RWPE1 (cell line): ENCODE results near the gene TMPRSS9.
A peak's percentile ranks its signal among the peaks of the same experiment; 100 is the strongest.

ENCODE experiments used
- CTCF ChIA-PET: fragments of 350-600 bp; sonication (Branson Sonifier 250); formaldehyde crosslinking; extraction: SDS; loops from one replicate; lab custom pipeline; 2021; lab: Yijun Ruan, JAX
- POLR2A ChIA-PET: fragments of 400-600 bp; formaldehyde crosslinking; extraction: SDS; loops from one replicate; lab custom pipeline; 2020; ENCODE audit warnings: antibody characterized with exemption; ENCODE audit not compliant: low non-redundant PET; lab: Yijun Ruan, JAX
- DNase-seq: peaks from one replicate; pipeline ENCODE4 v3.0.0; 2012; ENCODE audit warnings: low spot score
- H3K27ac ChIP-seq: fragments of 450-650 bp; 2 replicates; pipeline ENCODE4 v1.5.1; 2017
- TF ChIP-seq, protein P1 (sequence below): fragments of 450-650 bp; conservative IDR thresholded peaks from 2 replicates; pipeline ENCODE4 v1.5.1; 2017; ENCODE audit warnings: low read depth, mild to moderate bottlenecking

The TMPRSS9 gene

DNA sequence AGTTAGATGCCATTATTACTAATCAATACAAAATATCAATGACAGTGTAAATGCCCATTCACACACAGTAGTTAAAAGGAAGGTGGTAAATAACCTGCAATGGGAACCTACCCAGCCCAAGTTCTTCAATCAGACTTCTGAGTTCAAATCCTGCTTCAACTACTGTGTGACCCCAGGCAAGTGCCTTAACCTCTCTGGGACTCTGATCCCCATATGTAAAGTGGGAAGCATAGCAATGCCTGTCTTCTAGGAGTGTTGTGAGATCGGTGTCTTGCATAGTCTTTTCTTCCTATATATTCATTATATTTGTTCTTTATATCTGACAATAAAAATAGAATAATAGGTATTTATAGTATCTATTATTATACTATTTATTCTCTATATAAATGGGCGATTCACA is 60.4 kb downstream of the TMPRSS9 start:
- TF ChIP-seq, protein P1, sequence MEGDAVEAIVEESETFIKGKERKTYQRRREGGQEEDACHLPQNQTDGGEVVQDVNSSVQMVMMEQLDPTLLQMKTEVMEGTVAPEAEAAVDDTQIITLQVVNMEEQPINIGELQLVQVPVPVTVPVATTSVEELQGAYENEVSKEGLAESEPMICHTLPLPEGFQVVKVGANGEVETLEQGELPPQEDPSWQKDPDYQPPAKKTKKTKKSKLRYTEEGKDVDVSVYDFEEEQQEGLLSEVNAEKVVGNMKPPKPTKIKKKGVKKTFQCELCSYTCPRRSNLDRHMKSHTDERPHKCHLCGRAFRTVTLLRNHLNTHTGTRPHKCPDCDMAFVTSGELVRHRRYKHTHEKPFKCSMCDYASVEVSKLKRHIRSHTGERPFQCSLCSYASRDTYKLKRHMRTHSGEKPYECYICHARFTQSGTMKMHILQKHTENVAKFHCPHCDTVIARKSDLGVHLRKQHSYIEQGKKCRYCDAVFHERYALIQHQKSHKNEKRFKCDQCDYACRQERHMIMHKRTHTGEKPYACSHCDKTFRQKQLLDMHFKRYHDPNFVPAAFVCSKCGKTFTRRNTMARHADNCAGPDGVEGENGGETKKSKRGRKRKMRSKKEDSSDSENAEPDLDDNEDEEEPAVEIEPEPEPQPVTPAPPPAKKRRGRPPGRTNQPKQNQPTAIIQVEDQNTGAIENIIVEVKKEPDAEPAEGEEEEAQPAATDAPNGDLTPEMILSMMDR = no peak
- no peak overlapping the region for H3K27ac ChIP-seq
- ChIA-PET POLR2A (no interaction called here), CTCF (interaction anchor here (0.5 kb wide), 1 partner anchor 426 kb away, joined by 4 read pairs; no protein-coding TSS in a partner anchor)
- no peak for DNase-seq

DNA sequence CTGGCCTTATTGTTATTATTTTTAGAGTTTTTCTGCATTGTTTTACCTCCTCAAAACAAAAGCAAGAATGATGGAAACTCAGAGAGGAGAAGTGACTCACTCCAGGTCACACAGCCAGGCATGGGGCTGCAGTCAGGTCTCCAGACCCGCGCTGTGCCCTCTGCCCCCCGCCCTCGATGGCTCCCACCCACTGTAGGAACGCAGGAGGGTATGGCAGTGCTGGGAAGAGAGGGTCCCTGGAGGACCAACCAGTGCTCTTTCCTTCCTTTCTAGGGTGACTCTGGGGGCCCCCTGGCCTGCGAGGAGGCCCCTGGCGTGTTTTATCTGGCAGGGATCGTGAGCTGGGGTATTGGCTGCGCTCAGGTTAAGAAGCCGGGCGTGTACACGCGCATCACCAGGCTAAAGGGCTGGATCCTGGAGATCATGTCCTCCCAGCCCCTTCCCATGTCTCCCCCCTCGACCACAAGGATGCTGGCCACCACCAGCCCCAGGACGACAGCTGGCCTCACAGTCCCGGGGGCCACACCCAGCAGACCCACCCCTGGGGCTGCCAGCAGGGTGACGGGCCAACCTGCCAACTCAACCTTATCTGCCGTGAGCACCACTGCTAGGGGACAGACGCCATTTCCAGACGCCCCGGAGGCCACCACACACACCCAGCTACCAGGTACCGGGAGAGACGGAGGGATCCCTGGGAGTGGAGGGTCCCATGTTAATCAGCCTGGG is 61.7 kb downstream of the TMPRSS9 start:
- POLR2A ChIA-PET = no interaction called here
- CTCF ChIA-PET = no interaction called here

DNA sequence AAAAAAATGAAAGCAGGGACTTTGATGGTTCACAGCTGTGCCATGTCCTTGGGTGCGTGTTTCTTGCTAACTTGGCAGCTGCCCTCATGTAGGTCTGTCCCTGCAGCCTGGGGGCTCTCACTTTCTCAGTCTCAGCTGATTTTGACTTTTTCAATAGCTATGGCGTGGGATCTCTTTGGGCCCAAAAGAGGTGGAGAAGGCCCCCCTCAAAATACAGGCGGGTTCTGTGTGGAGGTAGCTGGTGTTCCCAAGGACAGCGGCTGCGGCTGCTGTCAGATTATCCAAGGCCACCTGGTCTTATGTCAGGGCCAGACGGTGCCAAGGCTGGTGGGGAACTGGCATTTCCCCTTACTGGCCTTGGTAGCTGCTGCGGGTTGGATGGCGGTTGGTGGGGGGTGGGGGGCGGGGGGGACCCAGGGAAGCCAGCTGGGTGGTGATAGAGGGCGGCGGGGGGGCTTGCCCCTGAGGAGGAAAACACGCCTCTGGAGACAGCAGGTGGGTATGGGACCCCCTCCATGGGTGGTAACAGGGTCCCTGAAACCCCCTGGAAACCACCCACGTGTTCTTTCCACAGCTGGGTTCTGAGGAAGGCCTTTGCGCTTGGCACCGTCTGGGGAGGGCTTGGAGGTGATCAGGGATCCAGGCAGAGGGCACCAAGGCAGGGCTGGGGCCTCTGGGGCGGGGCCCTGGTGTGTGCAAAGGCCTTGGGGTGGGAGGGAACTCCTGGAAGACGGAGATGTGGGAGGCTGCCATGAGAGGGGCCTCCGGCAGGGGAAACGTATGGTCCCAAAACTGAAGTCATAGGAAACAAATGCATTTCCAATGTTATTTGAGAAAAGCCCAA is 63.2 kb downstream of the TMPRSS9 start:
- TF ChIP-seq, protein P1 = no peak
- ChIA-PET CTCF (interaction anchor here (0.6 kb wide), 1 partner anchor 225 kb away, joined by 3 read pairs; no protein-coding TSS in a partner anchor), POLR2A (no interaction called here)
- DNase-seq = no peak
- H3K27ac ChIP-seq = peak overlapping the region; percentile 26

More for the DNA sequence above, 61.7 kb downstream of the TMPRSS9 start:
- no peak for DNase-seq
- TF ChIP-seq, protein P1 = no peak
- H3K27ac ChIP-seq = peak overlapping the region; percentile 26

DNA sequence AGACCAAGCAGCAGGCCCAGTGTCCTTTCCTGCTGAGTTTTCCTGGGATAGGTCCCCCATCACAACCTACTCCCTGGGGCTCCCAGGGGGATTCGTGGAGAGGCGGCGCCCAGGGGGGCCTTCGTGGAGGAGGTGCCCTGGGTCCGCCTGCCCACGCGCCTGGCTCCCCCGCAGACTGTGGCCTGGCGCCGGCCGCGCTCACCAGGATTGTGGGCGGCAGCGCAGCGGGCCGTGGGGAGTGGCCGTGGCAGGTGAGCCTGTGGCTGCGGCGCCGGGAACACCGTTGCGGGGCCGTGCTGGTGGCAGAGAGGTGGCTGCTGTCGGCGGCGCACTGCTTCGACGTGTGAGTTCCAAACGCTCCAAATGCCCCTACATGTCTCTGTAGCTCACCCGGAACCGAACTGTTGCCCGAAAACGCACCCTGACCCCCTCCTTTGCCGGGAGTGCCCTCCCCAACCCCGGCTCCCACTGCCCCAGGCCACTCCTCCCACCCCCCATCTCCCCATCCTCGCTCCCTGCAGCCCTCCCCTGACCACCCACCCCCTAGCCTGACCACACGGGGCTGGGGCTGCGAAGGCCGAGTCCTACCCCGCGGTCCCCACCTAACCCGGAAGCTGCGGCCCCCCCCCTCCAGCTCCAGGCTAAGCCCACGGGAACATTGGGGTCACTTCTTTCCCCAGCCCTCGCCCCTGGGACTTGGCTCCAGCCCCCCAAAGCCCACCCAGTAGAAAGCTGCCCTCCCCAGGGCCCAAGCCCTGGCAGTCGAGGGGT is 64.0 kb downstream of the TMPRSS9 start:
- ChIA-PET CTCF (interaction anchor here (0.6 kb wide), 2 partner anchors 94 to 690 kb away, joined by 3 to 6 read pairs; no protein-coding TSS in a partner anchor), POLR2A (no interaction called here)
- TF ChIP-seq, protein P1 = no peak
- peak overlapping the region; percentile 26 for H3K27ac ChIP-seq
- DNase-seq = no peak

DNA sequence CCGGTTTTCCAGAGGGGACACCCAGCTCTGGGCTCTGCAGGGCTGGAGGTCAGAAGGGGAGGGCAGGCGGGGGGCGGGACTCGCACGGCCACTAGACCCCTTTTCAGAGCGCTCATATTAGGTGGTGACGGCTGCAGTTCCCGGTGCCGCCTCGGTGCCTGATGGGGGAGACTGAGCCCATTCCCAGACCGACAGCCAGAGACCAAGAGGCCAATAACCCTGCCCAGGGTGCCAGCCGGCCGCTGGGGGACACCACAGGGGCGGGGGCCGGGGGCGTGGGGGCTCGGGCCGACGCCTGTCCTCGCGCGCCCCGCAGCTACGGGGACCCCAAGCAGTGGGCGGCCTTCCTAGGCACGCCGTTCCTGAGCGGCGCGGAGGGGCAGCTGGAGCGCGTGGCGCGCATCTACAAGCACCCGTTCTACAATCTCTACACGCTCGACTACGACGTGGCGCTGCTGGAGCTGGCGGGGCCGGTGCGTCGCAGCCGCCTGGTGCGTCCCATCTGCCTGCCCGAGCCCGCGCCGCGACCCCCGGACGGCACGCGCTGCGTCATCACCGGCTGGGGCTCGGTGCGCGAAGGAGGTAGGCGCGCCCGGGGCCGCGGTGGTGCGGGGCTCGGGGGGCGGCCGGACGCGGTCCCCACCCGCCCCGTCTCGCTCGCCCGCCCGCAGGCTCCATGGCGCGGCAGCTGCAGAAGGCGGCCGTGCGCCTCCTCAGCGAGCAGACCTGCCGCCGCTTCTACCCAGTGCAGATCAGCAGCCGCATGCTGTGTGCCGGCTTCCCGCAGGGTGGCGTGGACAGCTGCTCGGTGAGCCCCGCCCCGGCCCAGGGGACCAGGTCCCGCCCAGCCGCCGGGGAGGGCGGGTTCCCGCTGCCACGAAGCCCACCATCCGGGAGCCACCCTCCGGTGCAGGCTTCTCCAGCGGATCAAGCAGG is 64.9 kb downstream of the TMPRSS9 start:
- no peak overlapping the region for H3K27ac ChIP-seq
- TF ChIP-seq, protein P1 = no peak
- ChIA-PET CTCF (interaction anchor here (0.5 to 0.6 kb wide), 3 partner anchors 44 to 691 kb away, joined by 3 to 6 read pairs (median 6); no protein-coding TSS in a partner anchor), POLR2A (no interaction called here)
- no peak for DNase-seq
